GM19372 (cell line): Measurements from ENCODE around the gene SSTR3.
A peak's percentile ranks its signal among the peaks of the same experiment; 100 is the strongest.

Source experiments
- ATAC-seq: cut with Tn5 transposase; IDR thresholded peaks from one replicate; pipeline ENCODE4 v1.9.1; 2021; ENCODE audit warnings: mild to moderate bottlenecking, low read depth, moderate library complexity; ENCODE audit not compliant: unreplicated experiment

The SSTR3 gene

DNA sequence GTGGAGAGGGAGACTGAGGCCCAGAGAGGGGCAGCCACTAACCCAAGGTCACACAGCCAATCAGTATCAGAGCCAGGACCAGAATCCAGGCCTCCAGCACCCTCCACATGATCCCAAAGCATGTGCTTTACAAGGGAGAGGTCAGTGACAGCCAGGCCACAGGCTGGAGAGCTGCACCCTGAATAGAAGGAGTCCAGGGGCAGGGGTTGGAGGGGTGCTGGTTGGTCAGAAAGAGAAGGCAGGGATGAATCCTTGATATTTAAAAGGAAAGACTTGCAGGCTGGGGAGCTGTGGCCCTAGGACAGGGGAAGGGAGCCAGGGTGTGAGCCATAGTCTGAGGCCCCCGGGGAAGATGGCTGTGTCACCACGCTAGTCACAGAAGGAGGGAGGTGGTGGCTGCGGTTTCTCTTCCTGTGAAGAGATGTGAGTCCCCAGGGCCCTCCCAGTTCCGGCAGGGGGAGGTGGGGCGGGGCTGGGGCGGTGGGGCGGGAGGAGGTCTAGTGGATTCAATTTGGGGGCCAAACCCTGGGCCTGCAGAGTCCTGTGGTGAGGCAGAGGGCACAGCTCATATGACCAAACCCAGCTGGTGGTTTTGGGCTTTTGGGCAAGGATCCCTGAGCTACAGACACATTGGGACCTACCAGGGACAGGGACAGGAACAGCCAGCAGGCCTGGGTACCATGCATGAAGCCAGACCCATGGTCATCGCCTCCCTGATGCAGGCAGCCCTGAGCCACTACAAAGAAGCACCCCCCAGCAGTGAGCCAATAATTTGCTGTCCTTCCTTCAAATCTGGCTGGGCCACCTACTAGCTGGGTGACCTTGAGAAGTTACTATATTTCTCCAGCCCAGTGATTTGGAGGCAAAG is 17.8 kb upstream of the SSTR3 start:
- ATAC-seq: no peak

DNA sequence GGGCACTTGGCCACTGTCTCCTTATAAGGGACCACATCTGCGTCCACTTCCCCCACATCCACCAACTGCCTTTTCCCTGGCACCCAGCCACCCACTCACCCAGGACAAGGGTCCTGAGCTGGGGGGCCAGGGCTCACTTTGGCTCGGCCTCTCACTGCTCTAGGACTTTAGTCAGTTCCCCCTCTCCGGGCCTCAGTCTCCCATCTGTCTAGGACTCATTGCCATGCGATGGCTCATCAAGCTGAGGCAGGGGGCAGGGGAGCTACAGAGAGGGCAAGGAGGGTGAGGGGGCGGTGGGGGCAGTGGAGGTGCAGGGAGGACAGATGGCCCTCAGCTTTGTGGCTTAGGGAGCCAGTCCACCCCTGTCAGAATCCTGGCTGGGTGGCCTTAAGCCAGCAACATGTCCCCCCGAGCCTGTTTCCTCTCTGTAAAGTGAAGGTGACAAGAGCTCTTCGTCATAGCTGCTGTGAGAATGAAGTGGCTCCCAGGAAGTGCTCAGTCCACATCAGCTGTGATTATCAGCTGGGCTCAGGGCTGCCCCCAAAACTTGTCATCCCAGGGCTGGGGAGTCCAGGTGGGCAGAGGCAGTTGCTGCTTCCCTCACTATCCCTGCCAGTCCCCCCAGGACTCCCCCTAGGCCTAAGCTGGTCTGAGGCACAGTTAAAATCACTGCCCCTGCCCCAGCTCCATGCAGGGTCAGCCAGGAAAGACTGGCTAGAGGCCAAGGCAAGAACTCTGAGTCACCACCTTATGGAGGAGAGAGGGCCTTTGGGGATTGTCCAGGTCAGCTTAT is 16.9 kb upstream of the SSTR3 start:
- ATAC-seq: no peak

DNA sequence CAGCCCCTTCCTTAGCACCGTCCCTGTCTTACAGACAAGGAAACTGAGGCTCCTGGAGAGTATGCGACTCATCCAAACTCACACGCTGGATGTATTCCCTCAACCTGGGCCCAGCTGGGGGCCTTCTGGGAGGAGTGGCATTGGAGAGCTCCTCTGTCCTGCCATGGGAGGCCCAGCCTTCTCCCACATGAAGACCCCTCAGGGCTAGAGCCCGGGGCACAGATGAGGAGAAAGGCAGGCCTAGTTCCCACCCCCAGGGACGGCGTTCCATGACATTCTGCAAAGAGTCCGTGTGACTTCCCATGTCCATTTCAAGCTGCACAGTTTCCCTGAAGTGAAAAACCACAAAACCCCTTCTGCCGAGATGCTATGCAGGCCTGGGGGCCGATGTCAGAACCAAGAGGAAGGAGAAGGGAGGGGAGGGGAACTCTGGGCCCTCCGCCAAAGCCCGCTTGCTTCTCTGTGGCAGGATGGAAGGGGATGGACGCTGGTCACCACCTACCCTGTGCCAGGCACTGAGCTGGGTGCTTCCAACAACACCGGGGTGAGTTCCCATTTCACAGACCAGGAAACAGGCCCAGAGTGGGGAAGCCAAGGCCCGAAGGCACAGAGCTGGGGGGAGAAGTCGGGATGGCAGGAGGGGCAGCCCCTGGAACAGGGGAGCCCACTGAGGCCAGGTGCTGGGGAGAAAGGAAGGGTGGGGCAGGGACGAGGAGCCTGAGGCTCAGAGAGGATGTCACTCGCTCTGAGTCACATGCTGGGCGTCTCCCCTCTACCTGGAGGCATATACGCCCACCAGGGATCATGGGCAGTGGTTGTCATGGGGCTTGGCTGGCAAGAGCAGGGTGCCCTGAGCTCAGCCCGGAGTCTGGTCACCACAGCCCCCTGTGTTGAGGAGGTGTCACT is 16.1 kb upstream of the SSTR3 start:
- no peak for ATAC-seq

DNA sequence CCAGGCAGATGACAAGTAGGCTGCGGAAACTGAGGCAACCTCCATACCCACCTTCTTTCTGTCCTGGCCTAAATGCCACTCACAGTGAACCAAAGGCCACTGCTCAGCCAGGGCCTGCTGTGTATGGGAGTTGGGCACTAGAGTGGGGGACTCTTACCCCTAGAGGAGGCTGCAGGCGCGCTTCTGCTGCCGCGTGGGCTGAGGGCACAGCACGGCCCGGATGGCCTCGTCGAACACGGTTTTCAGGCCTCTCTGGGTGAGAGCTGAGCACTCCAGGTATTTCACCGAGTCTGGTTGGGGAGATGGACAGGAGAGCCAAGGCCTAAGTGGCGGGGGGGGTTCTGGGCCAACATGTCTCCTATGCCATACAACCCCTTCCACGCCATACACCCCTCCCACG is 14.2 kb upstream of the SSTR3 start:
- ATAC-seq: no peak

DNA sequence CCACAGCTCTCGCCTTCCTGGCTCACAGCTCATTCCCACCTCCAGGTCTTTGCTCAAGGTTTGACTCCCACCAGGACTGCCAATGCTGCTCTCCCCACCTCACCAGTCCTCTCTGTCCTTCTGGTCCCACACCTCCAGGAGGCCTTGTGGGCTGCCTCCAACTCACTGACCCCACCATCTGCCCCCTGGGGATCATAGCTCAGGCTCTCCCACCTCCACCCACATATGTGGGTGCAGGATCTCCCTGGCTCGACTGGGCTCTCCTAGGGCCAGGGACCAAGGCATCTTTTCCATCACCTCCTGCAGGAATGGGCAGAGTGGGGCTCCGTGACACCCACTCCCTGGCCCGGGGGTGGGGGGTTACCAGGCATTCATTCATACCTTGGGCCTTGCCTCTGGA is 13.8 kb upstream of the SSTR3 start:
- ATAC-seq: no peak

DNA sequence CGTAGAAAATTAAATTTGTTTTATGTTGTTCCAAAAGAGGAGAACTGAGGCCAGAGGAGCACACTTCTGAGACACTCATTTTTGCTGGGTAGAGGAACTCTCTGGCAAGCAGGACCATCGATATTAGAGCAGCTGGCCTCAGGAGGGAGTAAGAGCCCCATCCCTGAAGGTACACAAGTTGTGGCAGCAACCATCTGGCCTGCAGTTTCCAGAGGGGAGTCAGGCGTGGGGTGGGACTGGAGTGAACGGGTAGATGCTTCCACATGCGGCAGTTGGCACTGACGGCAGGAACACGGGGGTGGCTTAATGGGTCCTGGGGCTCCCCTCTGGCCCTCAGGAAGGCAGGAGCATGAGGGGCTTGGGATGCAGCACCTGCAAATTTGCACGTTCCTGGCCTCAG is 13.2 kb upstream of the SSTR3 start:
- no peak for ATAC-seq

DNA sequence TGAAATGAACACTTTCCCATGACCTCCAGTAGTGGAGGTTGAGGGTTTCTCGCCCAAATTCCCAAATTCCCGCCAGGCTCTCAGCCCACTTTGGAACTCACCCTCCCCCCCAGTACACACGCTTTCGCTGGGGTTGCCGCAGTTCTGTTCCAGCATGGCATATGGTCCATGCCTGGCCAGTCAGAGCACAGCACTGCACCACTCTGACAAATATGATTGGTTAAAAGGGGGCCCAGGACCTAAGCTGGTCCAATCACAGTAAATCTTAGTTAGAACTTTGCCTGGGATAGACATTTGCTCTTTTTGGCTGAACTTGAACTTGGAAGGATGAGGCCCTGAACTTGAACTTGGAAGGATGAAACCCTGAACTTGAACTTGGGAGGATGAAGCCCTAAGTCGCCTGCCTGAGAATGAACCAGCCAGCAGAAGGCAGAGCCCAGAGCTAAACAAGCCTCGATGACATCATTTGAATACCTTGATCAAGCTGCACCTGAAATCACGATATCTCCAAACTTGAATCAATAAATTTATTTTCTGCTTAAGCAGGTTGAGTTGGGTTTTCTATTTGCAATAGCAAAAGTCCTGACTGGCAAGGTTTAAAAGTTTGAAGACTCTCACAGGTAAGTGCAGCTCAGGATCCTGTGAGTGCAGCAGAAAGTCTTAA is 12.6 kb upstream of the SSTR3 start:
- ATAC-seq: no peak

DNA sequence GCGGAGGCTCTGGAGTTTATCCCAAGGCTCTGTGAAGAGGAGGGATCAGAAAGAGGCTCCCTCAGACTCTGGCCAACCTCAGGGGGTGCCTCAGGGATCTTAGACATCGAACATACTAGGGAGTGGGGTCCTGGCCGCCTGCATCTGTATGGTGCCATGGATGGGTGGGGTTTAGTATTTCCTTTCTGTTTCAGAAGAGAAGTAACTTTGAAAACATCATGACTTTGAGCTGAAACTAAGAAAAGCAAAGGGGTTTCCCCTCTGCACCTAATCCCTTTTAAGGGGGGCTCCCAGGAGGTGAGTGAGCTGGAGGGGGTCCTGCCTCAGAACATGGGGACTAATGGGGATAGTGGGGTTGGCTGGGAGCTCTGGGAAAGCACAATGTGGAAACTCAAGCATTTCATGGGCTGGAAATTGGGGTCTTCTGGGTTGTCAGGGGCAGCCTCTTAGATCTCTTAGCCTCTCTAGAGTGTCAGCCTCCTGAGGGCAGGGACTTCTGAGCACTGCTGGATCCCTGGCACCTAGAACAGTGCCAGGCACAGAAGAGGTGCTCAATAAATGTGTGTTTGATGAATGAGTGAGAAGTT is 11.8 kb upstream of the SSTR3 start:
- ATAC-seq: no peak

DNA sequence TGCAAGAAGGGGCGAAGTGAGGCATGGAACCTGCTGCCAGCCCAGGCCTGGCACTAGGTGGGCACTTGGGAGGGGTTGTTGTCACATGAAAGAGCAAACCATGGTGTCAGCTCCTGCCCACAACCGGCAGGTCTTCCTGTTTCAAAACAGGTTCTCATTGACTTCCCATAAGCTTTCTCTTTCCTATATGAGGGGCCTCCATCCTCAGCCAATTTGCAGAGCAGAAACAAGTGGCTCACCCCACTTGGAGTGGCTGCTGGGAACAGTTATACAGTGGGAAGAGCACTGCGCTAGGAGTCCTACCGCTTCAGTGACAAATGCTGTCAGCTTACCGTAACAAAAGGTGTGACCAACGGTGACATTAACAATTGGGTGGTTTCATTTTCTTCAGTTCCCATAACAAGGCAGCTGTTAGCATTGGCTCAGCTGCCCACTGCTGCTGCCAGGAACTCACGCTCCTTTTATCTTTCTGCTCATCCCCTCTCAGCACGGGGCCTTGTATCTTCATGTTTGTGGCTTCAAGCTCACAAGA is 10.2 kb upstream of the SSTR3 start:
- ATAC-seq: no peak

DNA sequence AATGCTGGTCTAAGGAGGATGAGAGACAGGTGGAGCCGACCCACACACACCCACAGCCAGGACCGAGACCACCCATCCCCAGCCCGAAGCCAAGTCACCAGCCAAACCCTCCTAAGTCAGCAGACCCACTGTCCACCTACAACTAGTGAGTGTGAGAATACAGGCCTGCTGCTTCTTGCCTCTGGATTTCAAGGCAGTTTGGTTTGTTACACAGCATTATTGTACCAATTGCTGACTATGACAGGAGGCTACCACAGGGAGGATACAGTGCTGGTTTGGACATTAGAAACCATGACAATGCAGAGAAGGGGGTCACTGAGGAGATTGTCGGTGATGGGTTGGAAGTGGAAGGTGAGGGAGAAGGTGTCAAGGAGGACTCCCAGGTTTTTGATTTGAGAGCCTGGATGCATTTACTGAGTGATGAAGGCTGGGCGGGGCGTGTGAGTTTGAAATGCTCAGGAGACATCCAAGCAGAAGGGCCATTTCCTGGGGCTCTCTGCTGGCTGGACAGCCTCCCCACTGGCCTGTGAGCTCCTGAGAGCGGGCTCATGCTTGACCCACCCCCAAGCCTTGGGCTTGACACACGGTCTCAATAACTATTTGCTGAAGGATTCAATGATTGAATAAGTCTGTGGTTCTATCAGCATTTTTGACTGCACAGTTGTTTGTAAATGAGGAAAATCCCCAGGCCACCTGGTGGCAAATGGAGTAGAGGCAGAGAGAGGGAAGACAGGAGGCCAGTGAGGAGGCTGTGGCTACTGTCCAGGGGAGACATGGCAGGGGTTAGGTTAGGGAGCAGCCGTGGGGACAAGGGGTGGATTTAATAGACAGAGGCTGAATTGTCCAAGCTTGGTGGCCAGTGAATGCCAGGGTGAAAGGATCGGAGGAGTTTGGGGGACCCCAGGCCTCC is 9.4 kb upstream of the SSTR3 start:
- ATAC-seq: no peak

DNA sequence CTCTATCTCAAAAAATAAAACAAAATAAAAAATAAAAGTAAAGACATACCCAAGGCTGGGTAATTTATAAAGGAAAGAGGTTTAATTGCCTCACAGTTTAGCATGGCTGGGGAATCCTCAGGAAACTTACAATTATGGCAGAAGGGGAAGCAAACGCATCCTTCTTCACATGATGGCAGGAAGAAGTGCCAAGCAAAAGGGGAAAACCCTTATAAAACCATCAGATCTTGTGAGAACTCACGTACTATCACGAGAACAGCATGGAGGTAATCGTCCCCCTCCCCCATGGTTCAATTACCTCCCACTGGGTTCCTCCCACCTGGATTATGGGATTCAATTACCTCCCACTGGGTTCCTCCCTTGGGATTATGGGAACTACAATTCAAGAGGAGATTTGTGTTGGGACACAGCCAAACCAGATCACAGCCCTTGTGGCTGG is 8.3 kb upstream of the SSTR3 start:
- no peak for ATAC-seq

DNA sequence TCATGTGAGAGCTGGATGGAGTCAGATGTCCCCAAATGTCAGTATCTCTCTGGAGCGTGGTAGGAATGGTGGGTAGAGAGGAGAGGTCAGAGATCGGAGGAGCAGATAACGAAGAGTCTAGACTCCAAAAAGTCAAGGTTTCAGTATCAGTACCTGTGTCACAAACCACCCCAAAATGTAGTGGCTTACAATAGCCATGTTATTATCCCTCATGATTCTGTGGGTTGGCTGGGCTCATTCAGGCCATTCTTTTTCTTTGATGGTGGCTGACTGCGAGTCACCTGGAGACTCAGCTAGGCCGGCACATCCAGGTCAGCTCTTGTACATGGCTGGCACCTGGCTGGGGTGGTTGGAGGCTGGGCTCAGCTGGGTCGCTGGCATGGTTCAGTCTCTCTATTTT is 7.3 kb upstream of the SSTR3 start:
- no peak for ATAC-seq

DNA sequence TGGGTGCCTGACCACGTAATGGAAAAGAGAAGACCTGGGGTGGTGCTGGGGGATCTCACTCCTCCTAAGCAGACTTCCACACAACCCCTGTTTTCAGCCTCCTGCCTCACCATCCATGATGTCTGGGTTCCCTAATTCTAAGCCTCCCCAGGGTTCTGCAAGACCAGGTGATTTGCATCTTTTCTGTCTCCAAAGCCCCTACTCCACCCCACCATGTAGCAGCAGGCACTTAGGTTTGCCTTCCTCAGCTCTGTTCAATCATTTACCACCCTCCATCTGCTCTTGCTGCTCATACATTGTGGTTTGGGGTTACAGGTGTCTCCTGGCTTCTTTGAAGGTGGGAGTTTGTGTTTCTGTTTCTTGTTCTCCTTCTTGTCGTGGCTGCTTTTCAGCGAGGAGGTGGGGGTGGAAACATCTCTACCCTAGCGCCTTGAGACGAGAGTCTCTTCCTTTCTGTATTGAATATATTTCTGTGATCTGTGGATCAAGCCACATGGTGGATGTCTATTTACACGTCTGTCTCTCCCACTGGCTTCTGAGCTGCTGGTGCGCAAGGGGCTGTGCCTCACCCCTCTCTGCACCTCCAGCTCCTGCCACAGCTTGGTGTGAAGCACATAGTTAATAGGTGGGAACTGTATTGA is 6.6 kb upstream of the SSTR3 start:
- peak; percentile 82 for ATAC-seq

DNA sequence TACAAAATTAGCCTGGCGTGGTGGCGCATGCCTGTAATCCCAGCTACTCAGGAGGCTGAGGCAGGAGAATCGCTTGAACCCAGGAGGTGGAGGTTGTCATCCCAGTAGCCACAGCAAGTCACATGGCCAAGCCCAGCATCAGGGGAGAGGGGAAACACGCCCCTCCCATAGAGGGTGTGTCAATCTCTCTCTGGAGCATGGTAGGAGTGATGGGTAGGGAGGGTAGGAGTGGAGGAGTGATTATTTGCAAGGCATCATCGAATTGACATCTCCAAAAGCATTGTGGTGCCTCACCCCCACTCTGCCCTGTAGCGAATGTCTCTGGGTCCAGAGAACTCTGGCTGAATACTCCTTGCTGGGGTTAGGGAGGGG is 6.1 kb upstream of the SSTR3 start:
- no peak for ATAC-seq

DNA sequence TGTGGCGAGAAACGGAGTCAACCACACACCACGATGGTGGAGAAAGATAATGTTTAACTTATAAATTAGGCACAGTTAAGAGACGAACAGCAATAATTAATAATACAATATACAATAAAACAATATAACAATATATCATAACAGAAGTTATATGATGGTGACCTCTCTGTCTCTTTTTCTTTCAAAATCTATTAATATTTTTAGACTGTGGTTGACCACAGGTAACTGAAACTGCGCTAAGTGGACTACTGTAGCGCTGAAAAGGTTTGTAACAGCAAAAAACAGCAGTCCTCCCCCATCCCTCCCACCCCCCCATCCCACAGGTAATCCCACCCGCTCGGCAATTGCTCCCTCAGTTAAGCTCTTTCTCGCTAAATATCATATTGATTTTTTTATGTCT is 3.6 kb upstream of the SSTR3 start:
- ATAC-seq: no peak

DNA sequence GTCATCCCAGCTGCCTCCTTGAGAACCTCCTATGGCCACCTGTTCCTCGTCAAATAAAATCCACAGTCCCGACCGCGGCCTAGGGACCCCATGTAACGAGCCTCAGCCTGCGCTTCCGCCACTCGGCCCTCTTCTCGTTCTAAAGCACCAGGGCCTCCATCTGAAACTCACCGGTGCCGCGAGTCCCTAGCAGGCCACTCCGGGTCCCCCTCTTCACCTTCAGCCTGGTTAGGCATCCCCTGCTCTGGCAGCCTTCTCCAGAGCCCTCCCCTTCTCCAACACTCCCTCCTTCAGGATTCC is 2.4 kb upstream of the SSTR3 start:
- ATAC-seq: no peak

DNA sequence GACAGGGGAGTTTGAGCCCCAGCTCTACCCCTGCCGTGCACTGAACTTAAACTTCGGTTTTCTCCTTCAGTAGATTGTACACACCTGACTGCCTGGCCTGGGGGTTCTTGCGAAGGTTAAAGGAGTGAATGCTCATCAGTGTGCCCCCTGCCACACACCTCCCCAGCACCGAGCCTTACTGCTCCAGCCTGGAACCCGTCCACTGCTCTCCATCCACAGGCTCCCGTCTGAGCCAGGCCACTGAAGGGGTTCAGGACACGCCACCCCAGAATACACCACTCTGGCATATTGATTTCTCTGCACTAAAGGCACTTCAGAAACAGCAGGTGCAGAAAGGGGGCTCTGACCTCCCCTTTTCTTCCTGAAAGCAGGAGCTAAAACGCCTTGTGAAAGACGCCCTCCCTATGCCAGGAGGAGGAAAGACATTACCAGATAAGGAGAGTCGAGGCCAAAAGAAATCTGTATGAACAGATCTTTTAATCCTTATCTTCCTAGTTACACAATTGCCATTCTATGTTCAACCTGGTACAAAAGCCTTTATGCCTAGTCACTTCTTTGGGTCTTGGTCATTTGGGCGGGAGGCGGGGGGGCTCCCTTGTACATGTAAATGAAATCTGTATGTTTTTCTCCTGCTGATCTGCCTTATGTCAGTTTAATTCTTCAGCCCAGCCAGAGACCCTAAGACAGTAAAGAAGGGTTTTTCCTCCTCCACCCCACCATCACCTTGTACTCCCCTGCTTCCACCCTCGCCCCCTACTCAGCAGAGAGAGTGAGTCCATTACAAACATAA is 1.9 kb upstream of the SSTR3 start:
- no peak for ATAC-seq
